ENCODE data around the gene CARD19.
"Not testable (repeated sequence)": the region's sequence is repeated elsewhere in the genome, so short reads cannot be mapped to it uniquely, and the experiment has no call there.

Gene CARD19

DNA sequence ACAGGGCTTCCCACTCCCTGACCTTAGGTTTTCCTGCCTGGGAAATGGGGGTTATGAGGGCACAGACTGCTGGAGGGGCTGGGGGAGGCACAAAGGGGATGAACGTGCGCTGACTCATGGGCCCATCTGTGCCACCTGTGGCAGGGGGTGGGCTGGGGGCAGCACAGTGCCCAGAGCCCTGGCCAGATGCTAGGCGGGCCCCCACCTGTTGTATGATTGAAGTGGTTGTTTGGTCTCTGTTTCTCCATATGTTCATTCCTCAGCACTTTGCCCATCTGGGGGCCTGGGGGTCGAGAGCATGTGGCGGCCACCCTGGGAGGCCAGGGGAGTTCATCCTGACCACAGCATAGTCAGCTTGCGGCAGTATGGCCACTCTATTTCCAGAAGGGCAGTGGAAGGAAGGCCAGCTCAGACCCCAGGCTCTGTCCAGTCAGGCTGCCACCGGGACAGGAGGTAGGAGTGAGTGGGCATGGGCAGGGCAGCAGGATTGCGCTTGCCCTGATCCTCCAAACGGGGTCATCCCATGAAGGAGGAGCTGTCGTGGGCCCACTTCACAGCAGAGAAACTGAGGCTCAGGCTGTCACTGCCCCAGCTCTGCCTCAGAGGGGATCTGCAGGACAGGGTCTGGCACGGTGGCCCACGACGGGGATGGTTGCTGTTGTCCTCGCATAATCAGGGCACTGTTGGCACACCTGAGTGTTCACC is 38.9 kb downstream of the CARD19 start:
- DNase-seq = no peak

DNA sequence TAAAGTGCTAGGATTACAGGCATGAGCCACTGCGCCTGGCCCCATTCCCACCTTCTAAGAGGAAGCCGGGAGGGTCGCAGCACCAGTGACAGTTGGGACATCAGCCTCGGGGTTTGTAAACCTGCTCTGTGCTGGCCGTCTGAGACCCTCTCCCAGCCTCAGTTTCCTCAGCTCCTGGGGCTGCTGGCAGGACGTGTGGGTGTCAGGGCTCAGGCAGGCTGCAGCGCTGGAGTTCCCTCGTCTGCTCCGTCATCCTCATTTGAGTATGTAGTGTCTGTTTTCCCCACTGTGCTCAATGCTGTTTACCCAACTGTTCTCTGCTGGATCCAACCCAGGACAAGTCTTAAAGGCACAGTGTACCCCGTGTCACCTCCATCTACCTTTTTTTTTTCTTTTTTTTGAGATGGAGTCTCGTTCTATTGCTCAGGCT is 40.0 kb downstream of the CARD19 start:
- no peak for DNase-seq

DNA sequence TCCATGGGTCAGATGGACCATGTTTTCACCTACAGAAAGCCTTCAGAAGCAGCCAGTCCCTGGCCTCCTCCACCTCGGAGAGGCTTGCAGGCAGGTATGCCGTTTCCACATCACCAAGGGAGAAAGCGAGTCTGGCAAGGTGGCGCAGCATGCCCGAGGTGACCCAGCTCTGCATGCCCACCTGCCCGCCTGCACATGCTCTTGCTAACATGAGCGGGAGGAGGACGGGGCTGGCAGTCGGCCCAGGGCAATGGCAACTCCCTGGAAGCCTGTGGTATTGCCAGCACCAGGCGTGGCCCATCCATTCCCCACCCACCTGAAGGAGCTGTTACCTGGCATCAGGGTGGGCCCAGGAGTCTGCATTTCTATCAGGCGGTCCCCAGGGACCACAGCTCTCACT is 41.3 kb downstream of the CARD19 start:
- DNase-seq = no peak

DNA sequence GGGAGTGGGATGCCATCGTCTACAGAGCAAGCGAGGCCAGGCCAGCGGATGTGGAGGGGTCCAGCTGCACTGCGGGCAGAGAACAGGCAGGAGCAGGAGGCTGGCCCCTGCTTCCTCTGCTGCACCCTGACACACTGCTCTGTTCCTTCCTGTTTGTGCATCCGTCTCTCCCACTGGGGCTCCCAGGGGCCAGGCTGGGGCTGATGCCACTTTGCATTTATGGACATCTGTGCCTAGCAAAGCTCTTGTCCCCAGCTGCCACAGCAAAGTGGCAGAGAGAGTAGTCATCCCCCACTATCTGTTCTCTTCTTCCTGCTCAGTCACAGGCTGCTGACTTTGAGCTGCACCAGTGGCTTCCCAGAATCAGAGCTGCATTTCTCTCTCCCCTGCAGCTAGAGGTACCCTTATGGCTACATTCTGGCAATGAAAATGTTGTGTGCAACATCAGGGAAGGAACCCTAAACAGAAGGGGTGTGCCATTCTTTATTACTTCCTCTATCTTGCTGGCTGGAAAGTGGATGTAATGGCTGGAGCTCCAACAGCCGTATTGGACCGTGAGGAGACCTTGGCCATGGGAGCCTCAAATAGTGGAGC is 42.3 kb downstream of the CARD19 start:
- DNase-seq = no peak

DNA sequence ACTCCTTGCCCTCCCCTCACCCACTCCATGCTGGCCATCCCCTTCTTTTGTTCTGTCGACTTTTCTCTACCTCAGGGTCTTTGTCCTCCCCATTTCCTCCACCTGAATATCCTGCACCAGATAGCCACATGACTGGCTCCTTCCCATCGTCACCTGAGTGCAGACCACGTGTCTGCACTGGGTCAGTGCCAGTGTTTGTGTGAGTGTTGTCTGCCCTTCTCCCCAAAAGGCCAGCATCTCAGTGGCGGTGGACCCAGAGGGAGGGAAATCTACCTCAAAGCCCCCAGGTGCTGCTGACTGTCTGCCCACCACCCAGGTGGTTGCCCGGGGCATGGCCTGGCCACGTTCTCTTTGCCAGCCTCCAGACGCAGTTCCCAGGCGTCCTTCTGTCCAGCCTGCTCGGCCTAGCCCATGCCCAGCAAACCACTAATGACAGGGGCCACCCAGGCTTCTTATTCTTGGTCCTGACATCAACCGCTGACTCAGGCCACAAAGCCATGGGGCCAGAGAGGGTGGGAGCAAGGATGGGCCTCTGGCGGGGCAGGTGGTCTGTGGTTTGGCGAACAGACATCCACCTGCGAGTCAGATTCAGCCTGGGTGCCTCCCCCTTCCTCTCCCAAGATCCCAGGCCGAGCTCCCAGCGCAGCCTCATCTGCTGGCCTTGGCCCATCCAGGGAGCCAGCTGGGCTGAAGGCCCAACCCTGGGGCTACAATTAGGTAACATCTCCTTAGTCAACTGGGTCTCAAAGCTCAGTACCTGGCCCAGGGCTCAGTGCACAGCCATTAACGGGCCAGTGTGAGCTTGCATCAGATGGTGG is 43.6 kb downstream of the CARD19 start:
- no peak for DNase-seq

DNA sequence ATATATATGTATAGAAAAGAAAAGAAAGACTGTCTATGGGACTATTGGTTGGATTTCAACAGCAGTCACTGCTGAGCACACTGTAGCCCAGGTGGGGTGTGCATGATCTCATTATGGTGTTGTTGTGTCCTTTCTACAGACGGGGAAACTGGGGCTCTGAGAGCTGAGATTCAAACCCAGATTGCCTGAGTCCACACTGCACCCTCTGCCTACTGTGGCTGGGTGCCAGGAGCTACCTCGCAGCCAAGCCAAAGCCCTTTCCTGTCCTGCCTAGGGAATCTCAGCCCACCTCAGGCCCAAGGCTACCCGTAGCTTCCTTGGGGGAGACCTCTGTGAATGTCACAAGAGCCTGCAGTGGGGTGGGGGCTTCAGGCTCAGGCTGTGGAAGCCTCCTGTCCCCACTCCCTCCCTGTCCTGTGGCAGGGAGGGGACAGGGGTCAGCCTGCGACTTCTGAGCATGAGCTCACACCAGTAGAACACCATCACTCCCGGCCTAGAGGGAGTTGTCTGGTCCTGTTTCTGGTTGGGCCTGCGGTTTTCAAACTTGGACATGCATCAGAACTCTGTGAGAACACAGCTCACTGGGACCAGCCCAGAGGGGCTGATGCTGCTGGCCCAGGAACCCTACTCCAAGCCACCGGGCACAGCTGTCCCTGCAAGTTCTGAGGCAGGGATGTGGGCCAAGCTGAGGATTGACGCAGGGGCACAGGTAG is 45.9 kb downstream of the CARD19 start:
- DNase-seq = no peak

DNA sequence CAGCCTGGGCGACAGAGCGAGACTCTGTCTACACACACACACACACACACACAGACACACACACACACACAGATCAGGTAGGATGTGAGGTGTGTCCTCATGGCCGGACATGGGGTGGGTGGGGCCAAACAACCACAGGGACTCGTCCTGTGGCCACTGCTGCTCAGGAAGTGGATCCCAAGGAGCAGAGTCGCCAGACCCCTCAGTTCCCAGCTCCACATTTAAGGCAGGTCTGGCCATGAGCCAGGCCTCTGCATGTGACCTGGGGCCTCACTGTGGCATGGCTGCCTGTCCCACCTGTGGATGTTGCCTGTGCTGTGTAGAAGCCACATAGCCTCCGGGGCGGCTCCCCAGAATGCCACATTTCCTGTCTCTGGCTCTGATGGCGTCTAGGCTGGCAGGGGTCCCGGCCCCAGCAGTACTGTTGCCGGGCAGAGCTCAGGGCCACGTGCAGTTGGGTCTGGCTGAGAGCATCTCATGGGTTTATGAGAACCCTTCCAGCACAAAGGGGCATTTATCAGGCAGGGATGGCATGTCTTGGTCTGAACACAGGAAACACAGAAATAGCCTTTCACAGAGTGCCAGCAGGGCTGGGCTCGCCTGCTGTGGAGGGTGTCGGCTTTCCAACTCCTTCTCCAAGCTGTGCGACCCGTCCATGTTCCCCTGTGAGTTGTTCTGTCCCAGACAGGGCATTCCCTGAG is 48.0 kb downstream of the CARD19 start:
- DNase-seq = peak; percentile 83

DNA sequence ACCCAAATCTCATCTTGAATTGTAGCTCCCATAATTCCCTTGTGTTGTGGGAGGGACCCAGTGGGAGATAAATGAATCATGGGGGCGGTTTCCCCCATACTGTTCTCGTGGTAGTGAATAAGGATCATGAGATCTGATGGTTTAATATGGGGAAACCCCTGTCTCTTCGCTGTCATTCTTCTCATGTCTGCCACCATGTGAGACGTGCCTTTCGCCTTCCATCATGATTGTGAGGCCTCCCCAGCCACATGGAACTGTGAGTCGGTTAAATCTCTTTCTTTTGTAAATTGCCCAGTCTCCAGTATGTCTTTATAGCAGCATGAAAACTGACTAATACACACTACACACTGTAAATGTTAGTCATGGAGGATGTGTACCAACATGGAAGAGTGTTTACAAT is 50.7 kb downstream of the CARD19 start:
- DNase-seq = not testable (repeated sequence)

DNA sequence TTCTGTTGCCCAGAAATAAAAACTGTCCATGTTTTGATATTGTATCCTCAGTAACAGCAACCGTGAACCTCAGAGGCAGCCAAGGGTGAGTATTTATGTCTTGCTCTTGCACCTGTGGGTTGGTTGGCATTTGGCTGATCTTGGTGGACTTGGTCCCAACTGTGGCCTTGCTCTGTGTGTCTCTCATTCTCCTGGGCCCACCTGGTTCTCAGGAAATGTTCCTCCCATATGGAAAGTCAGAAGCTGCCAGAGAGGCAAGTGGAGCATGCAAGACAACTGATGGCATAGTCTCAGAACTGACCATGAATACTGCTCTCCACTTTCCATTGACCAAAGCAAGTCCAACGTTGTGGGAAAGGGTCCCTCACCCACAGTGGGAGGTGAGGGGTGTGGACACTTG is 51.6 kb downstream of the CARD19 start:
- DNase-seq = no peak

DNA sequence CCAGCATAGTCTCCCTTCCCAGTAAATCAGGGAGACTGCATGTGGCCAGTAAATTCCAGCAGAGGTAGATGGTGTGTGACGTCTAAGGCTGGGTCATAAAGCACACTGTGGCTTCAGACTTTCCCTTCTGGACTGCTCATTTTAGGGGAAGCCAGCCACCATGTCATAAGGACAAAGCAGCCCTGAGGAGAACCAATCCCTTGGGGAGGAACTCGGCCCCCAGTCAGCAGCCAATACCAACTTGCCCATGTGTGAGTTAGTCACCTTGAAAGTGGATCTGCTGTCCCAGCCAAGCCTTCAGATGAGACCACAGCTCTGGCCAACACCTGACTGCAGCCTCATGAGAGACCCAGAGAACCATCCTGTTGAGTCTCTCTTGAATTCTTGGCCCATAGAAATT is 52.7 kb downstream of the CARD19 start:
- DNase-seq = no peak

DNA sequence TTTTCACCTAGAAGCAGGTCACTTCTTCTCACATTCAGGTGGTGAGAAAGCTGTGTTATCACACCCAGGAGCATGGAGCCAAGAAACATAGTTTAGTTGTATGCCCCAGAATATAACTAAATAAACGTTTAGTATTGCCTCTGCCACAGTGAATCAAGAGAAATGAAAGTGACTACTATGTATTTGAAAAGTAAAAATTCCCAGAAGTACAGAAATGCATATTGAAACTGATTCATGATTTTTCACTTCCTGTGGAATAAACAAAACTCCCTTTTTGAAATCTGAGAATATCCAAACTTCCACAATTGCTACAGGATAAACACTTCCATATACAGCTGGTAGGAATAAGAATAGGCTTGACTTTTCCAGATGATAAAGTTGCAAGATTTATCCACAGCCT is 53.3 kb downstream of the CARD19 start:
- no peak for DNase-seq

DNA sequence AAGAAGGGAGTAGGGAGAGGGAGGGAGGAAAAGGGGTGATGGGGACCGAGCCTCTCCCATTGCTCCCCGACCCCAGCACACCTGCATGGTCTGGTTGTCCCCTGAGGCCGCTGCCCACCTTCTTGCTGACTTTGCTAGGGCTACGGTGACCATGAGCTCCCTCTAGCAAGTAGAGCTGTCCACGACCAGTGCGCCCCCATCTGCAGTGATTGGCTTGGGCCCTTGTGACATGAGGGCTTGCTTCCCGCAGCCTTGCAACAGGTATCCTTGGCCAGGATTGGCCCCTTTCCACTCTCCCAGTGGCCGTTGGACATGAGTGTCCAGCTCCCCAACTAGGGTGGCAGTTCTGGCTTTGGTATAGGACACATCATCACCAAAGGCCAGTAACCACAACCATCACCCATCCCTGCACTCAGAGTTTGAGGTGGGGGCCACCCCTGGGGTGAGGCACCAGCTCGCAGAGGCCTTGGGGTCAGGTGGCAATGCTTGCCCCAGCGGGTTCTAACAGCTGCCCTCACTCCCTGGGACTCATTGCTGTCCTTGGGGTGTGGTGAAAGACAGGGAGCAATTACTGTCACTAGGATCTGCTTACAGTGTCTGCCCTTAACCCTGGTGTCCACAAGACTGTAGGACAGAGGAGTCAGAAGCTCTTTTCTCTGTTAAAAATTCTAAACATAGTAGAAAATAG is 55.2 kb downstream of the CARD19 start:
- no peak for DNase-seq

DNA sequence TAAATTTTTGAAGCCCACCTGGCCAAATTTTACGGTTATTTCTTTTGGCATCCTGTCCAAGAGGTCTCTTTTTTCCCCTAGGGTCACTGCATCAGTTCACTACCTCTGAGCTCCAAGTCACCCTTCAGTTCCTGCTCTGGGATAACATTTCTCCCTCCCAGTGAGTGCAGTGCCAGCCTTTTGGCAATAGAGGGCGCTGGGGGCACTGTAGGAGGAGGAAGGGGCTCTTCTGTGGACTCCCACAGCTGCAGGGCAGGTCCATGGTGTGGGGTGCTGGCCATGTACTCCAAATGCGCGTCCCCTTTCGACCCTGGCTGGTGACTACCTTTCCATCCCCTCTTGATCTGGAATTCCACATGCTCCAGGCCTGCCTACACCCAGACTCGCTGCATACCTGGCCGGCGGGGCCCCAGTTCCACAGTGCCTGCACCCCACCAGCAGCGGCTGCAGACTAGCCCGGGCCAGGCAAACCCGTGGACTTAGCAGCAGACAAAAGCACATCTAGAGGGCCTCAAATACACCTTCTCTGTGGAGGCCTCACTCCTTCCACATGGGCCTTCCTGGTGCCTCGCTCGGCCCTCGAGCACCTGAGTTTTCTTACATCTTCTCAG is 58.4 kb downstream of the CARD19 start:
- no peak for DNase-seq

DNA sequence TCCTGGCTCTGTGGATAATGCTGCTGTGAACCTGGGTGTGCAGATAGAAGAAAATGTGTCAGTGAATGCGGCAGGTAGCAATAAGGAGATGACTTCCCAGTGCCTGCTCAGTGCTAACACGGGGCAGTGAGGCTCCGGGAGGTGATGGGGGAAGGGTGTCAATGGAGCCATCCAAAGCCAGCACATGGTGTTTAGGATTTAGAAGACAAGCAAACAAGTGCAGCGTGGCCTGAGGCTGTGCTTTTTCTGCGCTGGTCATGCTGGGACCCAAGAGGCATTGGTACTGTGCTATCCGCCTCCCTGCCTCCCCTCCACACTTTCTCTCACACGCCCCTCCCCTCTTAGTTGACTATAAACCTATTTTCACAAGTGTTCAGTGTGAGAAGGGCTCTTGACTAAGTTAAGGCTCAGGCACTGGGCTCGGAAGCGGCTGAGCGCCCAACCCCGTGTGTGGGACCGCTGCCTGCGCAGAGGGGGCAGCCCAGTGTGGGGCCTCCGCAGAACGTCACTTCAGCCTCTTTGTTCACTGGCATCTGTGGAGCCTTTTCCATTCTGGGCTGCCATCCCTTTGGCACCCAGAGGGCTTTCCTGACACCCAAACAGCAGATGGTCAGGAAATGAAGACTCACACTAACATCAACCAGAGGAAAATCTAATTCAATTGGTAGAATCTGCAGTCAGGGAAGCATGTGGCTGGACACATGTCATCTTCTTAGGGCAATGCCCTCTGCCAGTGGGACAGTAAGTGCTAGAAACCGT is 59.9 kb downstream of the CARD19 start:
- no peak for DNase-seq

DNA sequence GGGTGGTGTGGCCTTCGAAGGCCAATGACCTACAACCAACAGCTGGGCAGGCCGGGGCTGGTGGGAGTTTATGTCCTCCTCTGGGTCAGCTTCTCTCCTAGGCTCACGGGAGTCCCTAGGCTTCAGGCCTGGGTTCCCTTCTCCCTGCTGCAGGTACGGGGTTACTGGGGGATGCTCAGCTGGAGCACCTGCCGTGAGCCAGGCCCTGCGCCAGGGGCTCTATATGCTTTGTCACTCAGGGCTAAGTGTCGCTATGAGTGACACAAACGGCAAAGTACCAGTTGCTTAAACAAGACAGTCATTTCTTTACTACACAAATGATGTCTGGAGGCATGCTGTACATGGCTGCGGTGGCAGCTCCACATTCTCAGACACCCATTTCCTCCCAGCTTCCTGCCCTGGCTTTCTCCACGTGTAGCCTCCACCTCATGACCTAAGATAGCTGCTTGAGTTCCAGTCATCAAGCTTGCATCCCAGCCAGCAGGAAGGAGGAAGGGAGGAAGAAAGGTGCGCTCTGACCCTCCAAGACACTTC is 60.5 kb downstream of the CARD19 start:
- no peak for DNase-seq

DNA sequence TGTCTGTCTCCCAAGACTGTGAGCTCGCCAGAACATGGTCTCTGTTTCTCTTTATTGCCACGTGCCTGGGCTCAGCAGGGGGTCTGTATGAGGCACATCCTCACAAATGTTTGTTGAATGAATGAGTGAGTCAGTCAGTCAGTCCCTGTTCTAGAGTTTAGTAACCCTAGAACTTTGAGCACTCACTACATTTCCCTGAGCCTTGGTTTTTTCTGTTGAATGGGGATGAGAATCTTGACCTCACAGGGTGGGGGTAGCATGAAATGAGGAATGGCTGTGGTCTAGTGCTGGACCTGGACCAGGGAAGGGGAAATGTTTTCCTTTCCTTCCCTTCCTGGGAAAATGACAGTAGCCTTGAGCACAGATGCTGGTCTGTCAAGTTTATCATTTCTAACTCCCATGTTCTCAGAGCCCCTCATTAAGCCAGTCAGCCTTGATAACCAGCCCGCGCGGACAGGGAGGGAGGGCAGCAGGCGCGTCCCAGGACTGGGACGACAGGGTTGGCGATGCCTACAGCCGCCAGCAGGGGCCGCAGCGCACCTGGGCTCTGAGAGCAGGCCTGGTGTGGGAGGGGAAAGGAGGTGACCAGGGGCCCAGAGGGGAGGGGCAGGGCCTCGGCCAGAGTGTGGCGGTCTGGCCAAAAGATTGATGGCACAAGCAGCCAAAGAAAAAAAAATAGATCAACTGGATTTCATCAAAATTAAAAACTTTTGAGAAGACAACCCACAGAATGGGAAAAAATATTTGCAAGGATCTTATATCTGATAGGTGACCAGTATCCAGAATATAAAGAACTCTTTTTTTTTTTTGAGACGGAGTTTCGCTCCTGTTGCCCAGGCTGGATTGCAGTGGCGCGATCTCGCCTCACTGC is 63.8 kb downstream of the CARD19 start:
- DNase-seq = peak; percentile 90

DNA sequence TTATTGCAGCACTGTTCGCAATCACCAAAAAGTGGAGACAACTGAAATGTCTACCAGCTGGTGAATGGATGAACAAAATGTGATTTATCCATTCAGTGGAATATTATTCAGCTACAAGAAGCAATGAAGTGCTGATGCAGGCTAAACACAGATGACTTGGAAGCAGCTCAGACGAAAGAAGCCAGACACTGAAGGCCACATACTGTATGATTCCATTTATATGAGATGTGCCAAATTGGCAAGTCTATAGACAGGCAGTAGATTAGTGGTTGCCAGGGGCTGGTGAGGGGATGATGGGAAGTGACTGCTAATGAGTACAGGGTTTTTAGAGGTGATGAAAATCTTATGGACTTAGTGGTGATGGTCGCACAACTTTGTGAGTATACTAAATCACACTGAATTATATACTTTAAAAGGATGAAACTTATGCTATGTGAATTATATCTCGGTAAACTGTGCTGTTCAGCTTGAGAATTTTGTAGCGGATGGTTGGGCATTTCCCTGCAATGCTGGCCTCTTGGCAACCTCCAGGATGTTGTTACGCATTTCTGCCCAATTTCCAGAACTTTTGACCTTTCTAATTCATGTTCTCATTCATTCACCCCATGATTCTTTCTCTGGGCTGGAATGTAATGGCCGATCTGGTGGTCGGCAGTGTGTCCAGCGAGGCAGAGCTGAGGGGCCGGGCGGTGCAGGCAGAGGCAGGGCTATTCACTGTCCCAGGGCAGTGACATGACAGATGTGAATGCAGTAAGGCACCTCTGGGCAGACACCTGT is 66.0 kb downstream of the CARD19 start:
- DNase-seq = peak; percentile 63

All from right hindlimb (tissue), 1 donor.